DMS153 treated with DMSO at 0.1 percent for 48 hours (cell line): ENCODE results near the gene LRPAP1.

Source experiments
- DNase-seq: peaks from one replicate; lab custom pipeline; 2025; ENCODE audit not compliant: unreplicated experiment; lab: John Stamatoyannopoulos, UW

LRPAP1 gene

DNA sequence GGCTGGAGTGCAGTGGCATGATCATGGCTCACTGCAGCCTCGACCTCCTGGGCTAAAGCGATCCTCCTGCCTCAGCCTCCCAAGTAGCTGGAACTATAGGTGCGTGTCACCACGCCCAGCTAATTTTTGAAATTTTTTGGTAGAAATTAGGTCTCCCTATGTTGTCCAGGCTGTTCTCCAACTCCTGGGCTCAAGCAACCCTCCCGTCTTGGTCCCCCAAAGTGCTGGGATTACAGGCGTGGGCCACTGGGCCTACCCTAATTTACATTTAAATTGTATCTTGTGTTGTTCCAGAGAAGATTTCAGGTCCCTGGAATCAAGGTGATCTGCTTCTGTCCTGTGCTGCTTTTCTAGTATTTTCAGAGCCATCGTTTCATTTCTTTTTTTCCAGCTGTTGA is 1.2 kb upstream of the LRPAP1 start:
- no peak for DNase-seq

DNA sequence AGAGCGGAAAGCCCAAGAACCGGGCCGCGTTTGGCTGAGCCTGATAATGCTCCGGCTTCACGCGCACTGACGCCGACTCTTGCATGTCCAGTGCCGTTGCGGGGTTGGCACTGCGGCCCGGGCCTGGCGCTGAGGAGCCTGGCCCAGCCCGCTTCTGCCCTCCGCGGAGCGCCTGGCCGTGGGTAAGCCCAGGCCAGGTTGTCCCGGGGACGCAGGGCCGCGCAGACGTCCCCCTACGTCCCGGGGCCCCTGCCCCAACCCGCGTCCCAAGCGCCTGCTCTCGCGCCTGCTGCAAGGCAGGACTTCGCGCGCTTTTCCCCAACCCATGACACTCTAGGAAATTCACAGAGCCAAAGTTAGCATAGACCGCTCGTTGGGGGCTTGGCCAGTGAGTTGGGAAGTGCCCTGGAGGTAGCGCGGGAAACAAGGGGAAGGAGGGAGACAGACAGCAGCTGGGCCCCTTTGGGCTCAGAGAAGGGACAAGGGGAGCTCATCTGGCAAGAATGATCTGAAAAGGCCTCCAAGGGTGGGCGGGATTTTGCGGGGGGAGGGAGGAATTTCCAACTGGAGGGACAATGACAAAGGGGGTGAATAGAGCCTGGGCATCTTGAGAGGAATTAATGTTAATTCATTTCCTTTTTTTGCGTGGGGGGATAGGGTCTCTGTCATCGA is 665 bp upstream of the LRPAP1 start:
- no peak for DNase-seq

DNA sequence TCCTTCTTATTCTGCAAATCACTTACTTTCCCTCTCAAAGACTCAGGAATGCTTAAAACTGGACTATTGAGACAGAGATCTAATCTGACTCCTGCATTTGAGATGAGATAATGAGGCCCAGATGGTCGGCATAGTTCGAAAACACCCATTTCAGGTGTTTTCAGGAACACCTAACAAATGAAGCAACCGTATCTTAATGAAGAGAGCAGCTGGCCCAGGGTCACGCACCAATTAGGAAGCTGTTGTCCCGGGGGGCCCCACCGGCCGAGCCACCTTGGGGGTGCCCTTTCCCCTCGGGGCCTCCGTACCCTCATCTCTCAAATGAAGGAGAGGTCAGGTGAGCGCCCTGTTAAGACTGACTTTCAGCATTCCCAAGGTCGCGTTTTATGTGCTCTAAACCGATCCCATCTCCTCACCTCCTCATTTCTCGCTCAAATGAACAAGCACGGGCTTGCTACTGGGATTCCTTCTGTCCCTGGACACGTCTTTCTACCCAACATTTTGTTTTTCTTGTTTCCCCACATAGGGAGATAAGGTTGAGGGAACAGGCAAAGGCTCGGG is 824 bp downstream of the LRPAP1 start:
- no peak for DNase-seq

DNA sequence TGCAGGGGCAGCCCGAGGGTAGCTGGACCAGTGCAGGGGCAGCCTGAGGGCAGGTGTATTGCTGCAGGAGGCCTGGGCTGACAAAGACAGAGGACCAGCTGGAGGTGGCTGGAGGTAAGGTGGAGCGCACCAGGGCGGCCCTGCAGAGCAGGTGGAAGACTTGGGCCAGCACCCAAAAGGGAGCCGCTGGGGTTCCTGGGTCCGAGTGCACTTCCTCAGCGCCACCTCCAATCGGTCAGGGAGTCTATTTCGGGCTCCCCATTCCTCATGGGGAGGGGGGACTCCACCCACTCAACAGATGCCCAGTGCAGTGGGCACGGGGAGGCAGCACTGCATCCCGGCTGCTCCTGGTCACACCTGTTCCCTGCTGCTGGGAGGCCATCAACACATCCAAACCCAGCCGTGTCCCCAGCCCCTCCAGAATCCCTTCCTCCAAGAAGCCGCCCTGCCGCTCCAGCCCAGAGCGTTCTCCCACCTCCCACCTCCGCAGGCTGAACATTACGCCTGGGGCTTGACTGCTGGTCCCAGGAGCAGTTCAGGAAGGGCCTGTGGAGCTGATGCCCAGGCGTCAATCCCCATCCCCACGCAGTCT is 1.5 kb downstream of the LRPAP1 start:
- DNase-seq, result no peak

DNA sequence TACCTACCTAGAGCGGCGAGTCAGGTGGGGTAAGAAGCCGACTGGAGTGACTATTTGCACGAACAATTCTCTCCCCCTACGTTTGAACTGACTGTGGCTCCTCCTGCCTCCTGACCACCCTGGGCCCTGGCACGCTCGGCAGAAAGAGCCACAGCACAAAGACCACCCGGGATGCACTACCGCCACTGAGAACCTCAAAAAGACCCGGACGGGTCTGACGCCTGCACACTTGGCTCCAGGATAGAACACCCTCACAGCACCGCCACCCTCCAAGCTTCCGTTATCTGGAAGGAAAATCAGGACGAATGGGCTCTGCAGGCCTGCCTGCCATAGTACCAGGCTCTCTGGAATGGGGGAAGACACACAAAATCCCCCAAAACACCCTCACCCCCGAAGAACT is 2.2 kb downstream of the LRPAP1 start:
- no peak for DNase-seq

DNA sequence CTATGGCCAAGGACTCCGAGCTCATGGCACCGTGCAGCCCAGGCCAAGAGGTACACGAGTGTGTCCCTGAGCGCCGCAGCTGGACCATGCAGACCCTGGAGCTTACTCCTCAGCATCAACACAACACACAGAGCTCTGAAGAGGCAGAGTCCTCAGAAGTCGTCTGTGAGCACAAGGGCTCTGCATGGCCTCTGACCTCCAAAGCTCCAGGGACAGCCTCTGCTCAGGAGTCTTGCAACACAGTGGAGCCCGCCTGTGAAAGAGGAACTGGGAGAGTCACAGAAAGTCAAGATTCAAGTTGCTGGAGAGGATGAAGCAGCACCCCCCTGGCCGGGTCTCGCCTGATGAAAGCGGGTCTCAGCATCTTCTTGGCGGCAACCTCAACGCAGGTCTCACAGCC is 2.9 kb downstream of the LRPAP1 start:
- DNase-seq, result no peak

DNA sequence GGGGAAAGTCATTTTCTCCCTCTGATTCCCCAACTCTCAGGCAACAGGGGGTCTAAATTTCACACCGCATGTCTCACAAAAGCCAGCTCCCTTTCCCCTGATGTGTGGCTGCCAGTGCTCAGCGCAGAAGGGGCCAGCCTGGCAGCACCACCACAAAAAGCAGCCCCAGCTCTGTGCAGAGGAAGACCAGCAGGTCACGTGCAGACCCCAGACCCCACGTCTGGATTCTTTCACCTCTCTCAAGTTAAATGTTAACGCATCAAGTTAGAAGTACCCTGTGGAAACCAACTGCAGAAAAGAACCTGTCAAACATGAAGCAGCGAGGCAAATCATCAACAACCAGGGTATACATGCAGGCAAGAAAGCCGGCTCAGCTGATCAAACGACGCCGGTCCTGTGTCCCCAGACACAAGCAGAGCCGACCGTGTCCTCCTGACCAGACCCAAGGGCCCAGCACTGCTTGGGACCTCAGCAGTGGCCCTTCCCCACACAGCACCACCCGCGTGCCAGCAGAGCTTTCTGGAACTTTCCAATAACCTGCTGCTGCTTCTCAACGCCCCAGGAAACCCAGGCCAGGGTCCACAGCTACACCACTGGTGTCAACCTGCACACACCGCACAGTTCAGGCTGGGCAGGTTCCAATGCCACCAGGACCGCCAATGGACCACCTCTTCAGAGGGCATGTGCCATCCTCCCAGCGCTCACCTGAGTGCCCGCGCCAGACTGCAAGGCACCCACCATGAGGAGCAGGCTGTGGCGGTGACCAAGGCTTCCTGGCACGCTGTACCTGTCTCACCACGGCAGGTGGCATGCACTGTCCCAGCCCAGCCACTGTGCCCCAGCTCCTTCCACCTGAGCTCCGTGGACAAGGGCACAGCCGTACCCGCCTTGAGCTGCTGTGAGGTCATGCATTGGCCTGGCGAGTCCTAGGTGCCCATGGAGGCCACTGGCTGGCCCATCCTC is 4.0 kb downstream of the LRPAP1 start:
- no peak for DNase-seq

DNA sequence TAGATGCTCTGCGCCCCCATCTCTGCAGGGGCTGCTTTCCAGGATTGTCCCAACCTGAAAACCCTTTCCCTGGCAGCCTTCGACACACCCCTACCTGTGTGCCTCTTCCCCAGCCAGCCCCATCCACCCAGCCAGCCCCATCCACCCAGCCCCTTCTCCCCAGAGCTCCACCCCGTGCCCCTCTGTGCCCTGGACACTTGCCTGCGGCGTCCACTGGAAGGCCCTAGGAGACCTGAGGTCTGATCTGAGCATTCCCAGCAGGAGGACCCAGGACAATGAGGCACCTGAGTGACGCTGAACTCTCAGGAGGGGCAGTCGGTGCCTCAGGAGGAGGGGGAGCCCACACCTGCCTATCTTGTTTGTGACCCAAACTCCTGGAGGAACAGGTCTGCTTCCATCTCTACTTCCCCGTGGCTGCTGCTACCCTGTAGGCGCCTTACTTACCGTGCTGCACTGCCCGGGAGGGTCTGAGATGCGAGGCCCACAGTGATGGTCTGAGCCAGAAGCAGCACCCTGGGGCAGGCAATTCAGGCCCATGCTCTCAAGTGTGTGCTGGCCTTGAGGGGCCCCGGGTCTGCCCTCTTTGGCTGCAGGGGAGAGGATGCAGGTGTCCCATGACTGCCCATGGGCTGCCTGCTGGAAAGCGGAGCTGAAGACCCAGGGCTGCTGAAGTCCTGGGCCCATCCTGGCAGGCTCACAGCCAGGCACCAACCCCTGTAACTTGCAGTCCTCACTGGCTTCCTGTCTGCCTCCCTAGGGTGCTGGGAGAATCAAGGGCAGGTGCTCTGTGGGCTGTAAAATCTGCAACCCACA is 4.9 kb downstream of the LRPAP1 start:
- DNase-seq, result no peak

DNA sequence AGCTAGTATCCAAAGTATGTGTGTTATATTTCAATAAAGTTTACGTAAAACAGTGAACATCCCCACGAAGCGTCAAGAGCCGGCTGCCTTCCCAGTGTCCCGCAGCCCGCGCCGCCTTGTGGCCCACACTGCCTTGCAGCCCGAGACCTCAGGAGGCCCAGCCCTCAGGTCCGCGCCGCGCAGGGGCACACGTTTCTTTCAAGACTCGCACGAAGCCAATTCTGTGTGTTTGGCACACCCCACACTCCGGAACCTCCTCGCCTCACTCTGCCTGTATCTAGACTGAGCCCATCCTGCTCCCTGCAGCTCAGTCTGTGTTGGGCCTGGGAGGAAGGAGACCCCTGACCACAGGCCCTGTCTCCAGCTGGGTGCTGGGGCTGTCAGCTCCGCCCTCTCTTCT is 5.8 kb downstream of the LRPAP1 start:
- no peak for DNase-seq

DNA sequence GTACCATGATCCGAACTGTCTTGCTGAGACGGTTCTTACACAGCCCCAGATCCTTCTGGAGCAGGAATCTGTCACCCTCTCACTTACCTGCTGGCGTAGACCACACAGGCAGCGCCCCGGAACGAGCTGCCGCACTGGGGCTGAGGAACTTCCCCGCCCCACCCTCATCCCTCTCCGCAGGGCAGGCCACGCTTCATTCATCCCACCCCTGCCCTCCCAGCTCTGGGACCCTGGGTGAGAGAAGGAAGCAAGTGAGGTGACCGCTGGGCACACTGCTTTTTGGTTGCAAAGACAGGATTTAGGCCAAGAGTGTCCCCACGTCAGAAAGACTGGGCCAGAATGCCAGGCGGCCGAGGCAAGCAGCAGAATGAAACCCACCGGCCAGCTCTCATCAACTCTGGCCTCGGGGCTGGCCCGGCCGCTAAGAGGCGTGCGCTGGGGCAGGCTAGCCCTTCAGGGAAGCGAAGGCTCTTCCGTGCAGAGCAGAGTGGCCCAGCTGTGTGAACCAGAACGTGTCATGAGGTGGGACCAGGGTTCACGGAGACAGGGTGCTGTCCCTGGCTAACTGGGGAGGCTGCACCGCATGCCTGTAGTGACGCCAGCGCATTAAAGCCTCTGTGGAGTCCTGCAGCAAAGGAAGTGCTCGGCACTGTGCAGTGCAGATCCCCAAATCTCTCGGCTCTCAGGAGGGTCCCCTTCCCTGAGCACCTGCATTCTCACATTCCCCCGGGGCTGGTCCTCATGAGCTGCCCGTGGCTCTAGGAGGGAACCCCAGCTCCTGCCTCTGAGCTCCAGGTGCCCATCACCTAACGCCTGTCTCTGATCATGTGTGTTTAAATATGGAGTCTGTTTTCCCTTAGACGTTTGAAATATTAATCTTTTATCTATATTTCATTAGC is 6.4 kb downstream of the LRPAP1 start:
- no peak for DNase-seq

DNA sequence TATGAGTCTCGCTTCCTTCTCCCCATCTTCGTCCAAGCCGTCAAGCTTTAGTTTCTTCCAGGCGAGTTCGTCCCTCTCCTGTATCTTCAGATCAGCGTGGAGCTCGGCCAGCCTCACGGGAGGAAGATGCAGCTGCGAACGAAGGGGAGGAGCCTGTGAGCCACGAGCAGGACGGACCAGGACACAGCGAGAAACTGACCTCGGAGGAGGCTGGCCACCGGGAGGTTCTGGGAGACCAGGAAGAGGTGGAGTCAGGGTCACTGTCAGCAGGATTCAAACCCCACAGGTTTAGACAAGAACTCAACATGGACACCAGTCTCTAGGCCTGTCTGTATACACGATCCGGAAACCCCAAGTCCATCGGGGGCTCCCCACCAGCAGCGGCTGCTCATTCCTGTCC is 7.3 kb downstream of the LRPAP1 start:
- no peak for DNase-seq

DNA sequence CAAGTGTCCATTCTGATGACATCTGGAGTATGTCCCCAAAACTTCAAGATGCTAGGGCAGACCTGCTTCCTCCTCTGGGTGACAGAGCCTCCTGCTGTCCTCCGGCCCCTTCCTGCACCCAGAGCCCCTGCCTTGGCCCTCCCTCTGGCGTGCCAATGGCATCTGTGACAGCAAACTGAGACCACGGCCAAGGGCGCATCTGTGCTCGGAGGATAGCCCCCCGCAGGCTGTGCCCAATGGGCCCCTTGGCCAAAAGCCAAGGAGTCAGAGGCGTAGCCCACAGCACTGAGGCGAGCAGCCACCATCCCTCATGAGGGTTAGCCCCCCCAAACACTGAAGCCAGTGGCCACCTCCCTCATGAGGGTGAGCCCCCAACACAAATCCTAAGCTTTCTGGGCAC is 7.9 kb downstream of the LRPAP1 start:
- DNase-seq, result no peak

DNA sequence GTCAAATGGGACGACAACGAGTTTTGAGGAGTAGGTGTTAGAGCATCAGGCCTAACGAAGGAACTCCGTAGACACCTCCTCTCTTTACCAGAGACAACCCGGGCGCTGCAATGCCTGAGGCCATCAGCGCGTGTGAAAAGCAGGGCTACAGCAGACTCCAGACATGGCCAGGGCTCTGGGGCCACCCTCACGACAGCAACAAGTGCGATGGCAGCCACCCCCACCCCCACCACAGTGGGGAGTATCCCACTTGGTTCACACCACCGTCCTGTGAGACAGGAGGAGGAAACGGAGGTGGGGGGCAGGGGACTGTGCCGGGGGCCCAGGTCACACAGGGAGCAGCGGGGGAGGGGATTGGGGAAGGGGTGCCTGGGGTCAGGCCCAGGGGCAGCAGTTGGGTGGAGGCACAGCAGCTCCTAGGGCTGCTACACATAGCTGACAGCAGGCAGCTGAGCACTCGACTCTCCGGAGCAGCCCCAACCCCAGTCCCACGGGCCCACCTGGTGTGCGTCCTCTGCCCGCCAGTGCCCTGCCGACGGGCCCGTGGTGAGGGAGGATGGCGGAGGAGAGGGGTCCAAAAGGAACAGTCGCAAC is 8.5 kb downstream of the LRPAP1 start:
- no peak for DNase-seq

DNA sequence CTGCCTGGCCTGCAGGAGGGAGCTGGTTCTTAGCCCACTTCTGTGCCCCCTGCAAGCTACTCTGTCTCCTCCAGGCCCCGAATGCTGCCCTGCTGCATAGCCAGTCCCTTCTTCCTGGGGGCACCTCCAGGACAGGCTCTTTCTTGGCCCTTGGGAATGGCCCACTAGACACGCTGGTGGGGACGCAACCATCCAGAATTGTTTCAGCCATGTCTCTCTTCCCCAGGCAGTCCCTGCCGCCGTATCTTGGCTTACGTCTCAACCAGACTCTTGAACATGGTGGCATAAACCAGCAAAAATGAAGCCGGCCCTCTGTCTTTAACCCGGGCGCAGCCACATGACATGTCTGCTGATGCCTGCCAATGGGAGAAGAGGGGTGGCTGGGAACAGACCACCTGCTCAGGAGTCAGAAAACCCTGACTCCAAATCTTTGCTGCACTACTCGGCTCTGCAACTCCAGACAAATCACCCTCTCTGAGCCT is 9.0 kb downstream of the LRPAP1 start:
- no peak for DNase-seq

DNA sequence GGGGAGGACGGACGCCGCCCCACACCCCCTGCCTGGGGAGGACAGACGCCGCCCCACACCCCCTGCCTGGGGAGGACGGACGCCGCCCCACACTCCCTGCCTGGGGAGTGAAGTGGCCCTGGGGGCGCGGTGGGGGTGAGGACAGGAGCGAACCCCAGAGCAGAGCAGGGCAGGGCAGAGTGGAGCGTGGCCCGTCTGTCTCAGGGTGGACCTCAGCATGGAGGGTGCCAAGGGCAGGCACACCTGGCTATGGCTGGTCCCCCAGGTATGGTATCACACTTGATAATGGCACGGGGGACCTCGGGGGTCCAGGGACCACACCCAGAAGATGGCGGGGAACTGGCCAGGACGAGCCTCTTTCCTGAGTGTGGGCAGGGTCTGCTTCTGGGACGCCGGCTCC is 9.6 kb downstream of the LRPAP1 start:
- DNase-seq, result no peak

DNA sequence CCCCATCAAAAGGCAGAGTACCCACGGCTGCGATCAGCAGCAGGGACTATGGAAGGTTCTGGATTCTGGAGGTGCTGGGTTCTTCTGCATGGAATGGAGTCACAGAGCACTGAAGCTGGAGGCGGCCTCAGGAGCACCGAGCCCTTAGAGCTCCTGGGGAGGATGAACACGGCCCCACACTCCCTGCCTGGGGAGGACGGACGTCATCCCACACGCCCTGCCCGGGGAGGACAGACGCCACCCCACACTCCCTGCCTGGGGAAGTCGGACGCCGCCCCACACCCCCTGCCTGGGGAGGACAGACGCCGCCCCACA is 9.9 kb downstream of the LRPAP1 start:
- DNase-seq, result no peak

DNA sequence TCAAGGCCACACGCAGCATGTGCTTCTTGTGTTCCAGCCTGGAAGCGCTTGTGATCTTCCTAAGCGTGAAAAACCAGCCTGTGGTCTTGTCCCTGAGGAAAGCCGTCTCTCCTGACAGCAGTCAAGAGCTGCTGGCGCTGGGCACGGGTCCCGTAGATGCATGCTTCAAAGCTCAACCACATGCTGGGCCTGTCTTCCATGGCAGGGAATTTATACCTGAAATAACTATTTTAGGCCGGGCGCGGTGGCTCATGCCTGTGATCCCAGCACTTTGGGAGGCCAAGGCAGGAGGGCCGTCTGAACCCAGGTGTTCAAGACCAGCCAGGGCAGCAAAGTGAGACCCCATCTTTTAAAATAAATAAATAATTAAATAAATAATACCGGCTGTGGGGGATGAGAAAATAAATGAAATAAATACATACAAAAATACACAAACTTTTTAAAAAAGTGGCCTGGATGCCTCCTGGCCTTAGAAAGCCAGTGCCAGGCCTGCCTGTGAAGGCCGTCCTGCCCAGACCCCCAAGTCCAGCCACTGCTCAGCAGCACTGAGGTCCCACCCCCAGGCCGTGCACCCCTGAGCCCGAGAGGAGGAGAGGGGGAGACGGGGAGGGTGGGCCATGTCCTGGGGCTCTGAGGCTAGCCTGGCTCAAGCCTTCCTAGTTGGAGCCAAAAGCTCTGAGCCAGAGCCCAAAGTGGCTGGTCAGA is 10.4 kb downstream of the LRPAP1 start:
- DNase-seq, result no peak

DNA sequence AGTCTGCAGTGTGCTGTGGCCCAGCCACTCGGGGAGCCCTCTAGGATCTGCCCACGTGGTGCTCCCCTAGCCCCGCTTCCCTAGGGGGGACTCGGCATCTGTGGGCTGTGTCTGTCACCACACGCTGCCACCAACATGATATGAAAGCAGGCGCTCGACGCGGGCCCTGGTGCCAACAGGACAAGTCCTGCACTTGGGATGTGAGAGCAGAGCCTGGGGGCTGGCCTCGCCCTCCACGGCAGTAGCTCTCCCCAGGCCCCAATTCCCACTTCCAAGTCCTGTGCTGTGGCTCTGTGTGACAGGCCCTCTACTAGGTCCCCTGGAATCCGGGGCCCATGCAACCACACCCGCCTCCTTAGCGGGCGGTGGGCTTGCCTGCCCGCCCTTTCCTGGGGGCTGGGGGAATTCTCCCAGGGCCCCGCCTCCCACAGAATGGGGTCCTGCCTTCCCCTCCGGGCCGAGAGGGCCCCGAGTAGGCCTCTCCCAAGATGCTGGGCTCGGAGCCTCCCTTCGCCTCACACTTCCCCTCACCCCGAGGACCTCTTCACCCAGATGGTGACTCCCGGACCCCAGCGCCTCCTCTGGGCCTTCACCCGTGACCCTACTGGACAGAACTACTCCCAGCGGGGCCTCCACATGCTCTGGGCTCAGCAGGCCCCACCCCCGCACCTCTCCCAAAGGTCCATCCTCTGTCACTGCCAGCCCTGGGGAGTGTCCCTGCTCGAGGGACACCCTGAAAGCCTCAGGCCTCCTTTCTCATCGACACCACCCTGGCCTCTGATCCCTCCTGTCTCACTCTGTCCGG is 11.2 kb downstream of the LRPAP1 start:
- no peak for DNase-seq
